Measurements from ENCODE around the gene MGAT3. TPM values are rescaled to one million over a fixed set of nuclear protein-coding genes. Genes with fewer than 3 reads are reported as not detected.
A peak's percentile ranks its signal among the peaks of the same experiment; 100 is the strongest.

Gene MGAT3
- total and polyA plus RNA-seq, 2 of the 13 experiments (the other 11 are each of a cell fraction or from before 2014, with no cell fraction given) = 0.11 to 0.15 TPM

DNA sequence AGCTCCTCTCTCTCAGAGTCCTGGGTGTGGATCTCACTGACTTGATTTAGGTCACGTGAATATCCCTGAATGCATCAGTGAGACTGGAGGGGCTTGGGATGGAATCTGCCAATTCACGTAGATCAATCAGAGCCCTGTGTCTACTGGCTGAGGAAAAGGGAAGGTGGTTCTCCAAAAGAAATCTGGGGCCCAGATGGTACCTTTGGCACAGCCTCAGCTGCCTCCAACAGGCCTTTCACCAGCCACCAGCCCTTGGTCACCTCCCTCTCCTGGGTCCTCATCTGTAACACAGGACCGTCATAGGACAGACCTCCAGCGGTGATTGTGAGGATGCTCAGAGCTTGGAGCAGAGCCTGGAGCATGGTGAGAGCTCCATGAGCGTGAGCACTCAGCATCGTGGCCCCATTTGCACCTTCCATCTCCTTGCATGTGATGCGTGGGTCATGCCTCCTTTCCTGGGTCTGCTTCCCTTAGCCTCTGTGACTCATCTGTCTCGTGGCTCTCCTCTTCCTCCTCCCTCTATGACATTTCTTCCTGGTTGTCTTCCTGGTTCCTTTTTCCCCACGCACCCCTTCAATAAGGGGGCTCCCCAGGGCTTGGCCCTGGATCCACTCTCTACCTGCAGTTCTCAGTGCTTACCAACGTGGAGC, 37.8 kb downstream of the MGAT3 start (continued):
- TF ChIP-seq RXRA (CRISPR knock-in tag; IDR thresholded peaks at IDR 0.05) = no peak
- TF ChIP-seq NR1H2 (CRISPR knock-in tag; IDR thresholded peaks at IDR 0.05; ENCODE audit: borderline replicate concordance, low read depth) = no peak
- no peak for TF ChIP-seq GATAD2A (CRISPR knock-in tag; IDR thresholded peaks at IDR 0.05)
- TF ChIP-seq ZNF383 (CRISPR knock-in tag; IDR thresholded peaks at IDR 0.05; ENCODE audit: borderline replicate concordance) = no peak

DNA sequence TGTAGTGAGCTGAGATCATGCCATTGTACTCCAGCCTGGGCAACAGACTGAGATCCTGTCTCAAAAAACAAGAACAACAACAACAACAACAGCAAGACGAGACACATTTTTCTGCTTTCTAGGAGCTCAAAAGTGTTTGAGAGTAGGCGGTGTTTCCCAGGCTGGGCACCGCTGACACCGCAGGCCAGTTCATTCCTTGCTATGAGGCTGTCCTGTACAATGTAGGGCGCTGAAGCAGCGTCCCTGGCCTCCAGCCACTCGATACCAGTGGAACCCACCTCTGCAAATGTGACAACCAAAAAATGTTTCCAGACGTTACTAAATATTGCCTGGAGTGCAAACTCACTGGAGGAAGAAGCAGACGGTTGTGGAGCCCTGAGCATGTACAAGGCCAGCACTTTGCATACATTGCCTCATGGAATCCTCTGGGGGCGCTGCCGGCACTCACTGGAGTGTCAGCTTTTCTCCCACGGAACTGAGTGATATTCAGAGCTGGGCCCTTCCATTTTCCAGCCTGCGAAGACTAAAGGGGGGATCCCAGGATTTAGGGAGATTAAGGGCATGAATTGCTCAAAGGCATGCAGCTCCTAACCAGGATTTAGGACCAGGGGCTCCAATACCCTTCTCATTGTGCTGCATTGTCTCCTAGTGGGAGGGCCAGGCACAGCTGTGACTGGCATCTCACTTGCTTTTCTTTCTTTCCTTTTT, 39.5 kb downstream of the MGAT3 start:
- peak; percentile 91 for FAIRE-seq
- CTCF ChIA-PET (ENCODE audit: low intra/inter-chr PET ratio, low total read pairs) = interaction anchor here (0.8 to 2.8 kb wide), 8 partner anchors 13 to 540 kb away, joined by 3 to 24 read pairs (median 4); partner anchors contain the start of genes ATF4 and RPS19BP1
- TF ChIP-seq ZFY (CRISPR knock-in tag; IDR thresholded peaks at IDR 0.05) = peak; percentile 32
- no peak for TF ChIP-seq ZMYM3 (CRISPR knock-in tag; IDR thresholded peaks at IDR 0.05)
- no peak for TF ChIP-seq ZNF143 (CRISPR knock-in tag; IDR thresholded peaks at IDR 0.05)
- TF ChIP-seq BCL6 (CRISPR knock-in tag; IDR thresholded peaks at IDR 0.05) = peak; percentile 43; the same call in 1 of the 2 replicates
- TF ChIP-seq CTCF (CRISPR knock-in tag; IDR thresholded peaks at IDR 0.05) = peak; percentile 84
- peak; percentile 33; the same call in 1 of the 2 replicates for TF ChIP-seq MAFF (IDR thresholded peaks at IDR 0.05; ENCODE audit: low read depth, low read length)
- peak; percentile 43; the same call in 1 of the 2 replicates for TF ChIP-seq SMC3 (IDR thresholded peaks at IDR 0.05; ENCODE audit: low read length)
- TF ChIP-seq DPF2 (CRISPR knock-in tag; IDR thresholded peaks at IDR 0.05; ENCODE audit: borderline replicate concordance, low read depth) = no peak
- TF ChIP-seq PLRG1 (conservative IDR thresholded peaks at IDR 0.05) = no peak
- TF ChIP-seq HMGXB4 (CRISPR knock-in tag; IDR thresholded peaks at IDR 0.05; ENCODE audit: borderline replicate concordance in 1 of 2, low read depth in 1 of 2) = peak in 1 of 2 experiments; percentile 53; a peak in 1 of 4 replicates
- TF ChIP-seq ZNF232 (CRISPR knock-in tag; IDR thresholded peaks at IDR 0.05; ENCODE audit: borderline replicate concordance) = no peak
- 0 out of 2 replicates have a peak, but pooled peaks have one; percentile 15 for TF ChIP-seq HOXA3 (CRISPR knock-in tag; IDR thresholded peaks at IDR 0.05)
- no peak for TF ChIP-seq ZKSCAN8 (CRISPR knock-in tag; IDR thresholded peaks at IDR 0.05; ENCODE audit: borderline replicate concordance)
- no peak for TF ChIP-seq NFKBIZ (CRISPR knock-in tag; IDR thresholded peaks at IDR 0.05)
- TF ChIP-seq RAD21 (CRISPR knock-in tag; IDR thresholded peaks at IDR 0.05) = 0 out of 2 replicates have a peak, but pooled peaks have one; percentile 18
- TF ChIP-seq ZNF543 (CRISPR knock-in tag; IDR thresholded peaks at IDR 0.05) = no peak

More for the DNA sequence above, 39.5 kb downstream of the MGAT3 start:
- Histone ChIP-seq H2AFZ (ENCODE audit: low read length) (peak overlapping the region; percentile 17), H3K79me2 (ENCODE audit: insufficient read depth, low read length) (no peaks in the 10 kb centered on the region), H3K27me3 (ENCODE audit: control insufficient read depth in 1 of 2, insufficient read depth in 2 of 2, low read length in 2 of 2) (peaks cover 0 to 2% of the 10 kb centered on the region in 2 experiments; a peak in 1 of 5 replicates), H3K4me2 (ENCODE audit: low read depth, low read length) (peak overlapping the region; percentile 80), H3K9ac (ENCODE audit: insufficient read depth, low read depth, low read length) (peak overlapping the region; percentile 42; the same call in 1 of the 2 replicates), H3K9me3 (ENCODE audit: low read length) (no peaks in the 10 kb centered on the region), H3K4me3 (replicated peaks in 1 of 3; ENCODE audit: insufficient read depth in 1 of 3, low read depth in 2 of 3, low read length in 3 of 3) (peak overlapping the region in 1 of 3 experiments; percentile 57; a peak in 2 of 6 replicates), H4K20me1 (ENCODE audit: insufficient read depth, low read length) (no peaks in the 10 kb centered on the region), H3K4me1 (ENCODE audit: insufficient read depth, low read length) (peaks cover 51% of the 10 kb centered on the region), H3K36me3 (replicated peaks in 1 of 2; ENCODE audit: control insufficient read depth in 1 of 2, insufficient read depth in 2 of 2, low read length in 2 of 2) (no peaks in the 10 kb centered on the region), H3K27ac (ENCODE audit: extremely low read length, insufficient read depth, low read length) (no peak overlapping the region)
- POLR2A ChIA-PET = interaction anchor here (0.9 to 9.1 kb wide), 8 partner anchors 11 to 548 kb away, joined by 3 to 167 read pairs (median 6); partner anchors contain the start of genes ATF4 and RPS19BP1
- ATAC-seq (peak; percentile 88), DNase-seq (ENCODE audit: low spot score) (peak; percentile 74)
- 25% methylated on average over 7 of the region's 13 CpGs for WGBS (ENCODE audit: low lambda C conversion rate)
- BruUV-seq (replicated peaks) = no TSS peak
- in situ Hi-C loops (cut with HindIII; ENCODE audit: extremely low pct_ligation_motif_present, low pct_unique_long_range_greater_than_20kb) = no loop called here
- intact Hi-C loops (cut with micrococcal nuclease; ENCODE audit: unreplicated experiment) = loop anchor here (1.0 kb wide), 1 partner anchor 18 kb away; no protein-coding TSS in a partner anchor
